ENCODE results near the gene BAIAP2.
"Not testable (repeated sequence)": the region's sequence is repeated elsewhere in the genome, so short reads cannot be mapped to it uniquely, and the experiment has no call there.

The BAIAP2 gene

GRCh38 chr17:81021531-81022343 is 13.2 kb upstream of the BAIAP2 start:
- DNase-seq (ENCODE audit: low spot score) = no peak

- no peak for DNase-seq (ENCODE audit: low spot score)
Observed at GRCh38 chr17:81022344-81022676, 12.6 kb upstream of the BAIAP2 start.

GRCh38 chr17:81025065-81025740 is 9.7 kb upstream of the BAIAP2 start:
- DNase-seq (ENCODE audit: low spot score) = no peak

- DNase-seq (ENCODE audit: low spot score) = no peak
Observed at GRCh38 chr17:81025741-81026129, 9.2 kb upstream of the BAIAP2 start.

- DNase-seq (ENCODE audit: low spot score) = no peak
Observed at GRCh38 chr17:81026266-81027036, 8.5 kb upstream of the BAIAP2 start.

GRCh38 chr17:81027038-81027437 is 7.9 kb upstream of the BAIAP2 start:
- DNase-seq (ENCODE audit: low spot score) = no peak

- DNase-seq (ENCODE audit: low spot score) = no peak
Observed at GRCh38 chr17:81027591-81028505, 7.1 kb upstream of the BAIAP2 start.

- no peak for DNase-seq (ENCODE audit: low spot score)
Observed at GRCh38 chr17:81028506-81028858, 6.5 kb upstream of the BAIAP2 start.

- no peak for DNase-seq (ENCODE audit: low spot score)
Observed at GRCh38 chr17:81029859-81030258, 5.1 kb upstream of the BAIAP2 start.

GRCh38 chr17:81030312-81030711 is 4.6 kb upstream of the BAIAP2 start:
- DNase-seq (ENCODE audit: low spot score) = not testable (repeated sequence)

GRCh38 chr17:81030741-81031565 is 4.0 kb upstream of the BAIAP2 start:
- peak; percentile 63 for DNase-seq (ENCODE audit: low spot score)

- DNase-seq (ENCODE audit: low spot score) = peak; percentile 64
Observed at GRCh38 chr17:81031566-81032550, 3.1 kb upstream of the BAIAP2 start.

GRCh38 chr17:81032641-81033480 is 2.1 kb upstream of the BAIAP2 start:
- no peak for DNase-seq (ENCODE audit: low spot score)

GRCh38 chr17:81033535-81034167 is 1.3 kb upstream of the BAIAP2 start:
- no peak for DNase-seq (ENCODE audit: low spot score)

GRCh38 chr17:81034168-81034777 is 678 bp upstream of the BAIAP2 start:
- DNase-seq (ENCODE audit: low spot score) = no peak

- no peak for DNase-seq (ENCODE audit: low spot score)
Observed at GRCh38 chr17:81035521-81036196, 708 bp downstream of the BAIAP2 start.

GRCh38 chr17:81036197-81036941 is 1.4 kb downstream of the BAIAP2 start:
- no peak for DNase-seq (ENCODE audit: low spot score)

All from left forelimb (tissue), 1 donor.